T47D (cell line): ENCODE measurements around the gene OR2S2.

Source experiments
- DNase-seq, 2 experiments: peaks; one replicate each; pipeline versions ENCODE4 v3.0.0 to v3.0.0-alpha.2; 2011 to 2012; ENCODE audit warnings: low read depth in 1 of 2, low spot score in 1 of 2
- JUND ChIP-seq: IDR thresholded peaks from 2 replicates; pipeline ENCODE4 v1.6.1; 2012; ENCODE audit warnings: low read depth
- in situ Hi-C: cut with HindIII; loops from 2 replicates; pipeline ENCODE4 v1.10.0; 2016; ENCODE audit warnings: low sequenced_read_pairs, low pct_unique_long_range_greater_than_20kb

OR2S2 gene

DNA sequence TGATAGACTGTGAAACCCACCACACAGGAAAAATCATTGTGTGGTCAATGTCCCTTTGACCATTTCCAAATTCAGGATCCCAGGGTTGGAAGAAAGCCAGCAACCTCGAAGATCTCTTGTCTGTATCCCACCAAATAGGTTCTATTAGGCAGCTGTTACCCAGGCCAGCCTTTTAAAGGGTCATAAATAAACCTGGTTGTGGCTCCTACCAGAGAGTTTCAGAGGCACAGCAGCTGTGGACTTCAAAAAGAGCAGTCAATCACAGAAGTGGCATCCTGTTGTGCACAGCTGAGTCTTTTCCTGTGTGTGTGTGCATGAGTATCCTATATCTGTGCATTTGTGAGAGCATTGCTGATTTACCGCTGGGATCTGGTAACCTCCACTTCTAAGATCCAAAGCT is 23.7 kb upstream of the OR2S2 start:
- TF ChIP-seq JUND = no peak
- DNase-seq = no peak
- in situ Hi-C loops = no loop called here

DNA sequence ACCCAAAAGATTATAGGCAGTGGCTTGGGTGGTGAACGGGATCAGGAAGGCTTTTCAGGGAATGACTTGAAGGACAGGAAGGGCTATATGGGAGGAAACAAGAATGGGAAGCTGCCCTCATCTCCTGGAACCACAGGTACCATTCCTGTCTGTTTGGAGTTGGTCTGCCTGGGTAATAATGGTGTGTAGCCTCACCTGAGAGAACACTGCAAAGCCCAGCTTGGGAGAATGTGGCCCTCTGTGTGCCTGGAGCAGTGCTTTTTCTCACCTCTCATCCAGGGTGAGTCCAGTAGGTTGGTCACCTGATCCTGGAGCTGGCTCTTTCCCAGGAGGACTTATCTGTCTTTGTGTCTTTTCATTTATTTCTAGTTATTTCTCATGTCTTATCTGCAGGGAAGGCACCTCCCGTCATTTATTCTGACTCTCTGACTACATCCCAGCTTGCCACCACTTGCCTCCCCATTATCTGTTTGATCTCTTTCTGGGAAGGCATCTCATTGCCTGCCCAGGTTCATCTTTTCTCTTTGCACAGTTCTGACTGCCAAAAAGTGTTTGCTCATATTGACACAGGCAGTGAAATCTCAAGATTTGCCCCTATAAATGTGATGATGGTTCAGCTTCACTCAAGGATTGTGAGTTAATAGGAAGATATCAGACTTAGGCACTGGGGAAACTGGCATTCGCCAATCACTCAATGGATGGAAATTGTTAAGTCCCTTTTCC is 22.5 kb upstream of the OR2S2 start:
- in situ Hi-C loops = no loop called here
- no peak for TF ChIP-seq JUND
- no peak for DNase-seq

DNA sequence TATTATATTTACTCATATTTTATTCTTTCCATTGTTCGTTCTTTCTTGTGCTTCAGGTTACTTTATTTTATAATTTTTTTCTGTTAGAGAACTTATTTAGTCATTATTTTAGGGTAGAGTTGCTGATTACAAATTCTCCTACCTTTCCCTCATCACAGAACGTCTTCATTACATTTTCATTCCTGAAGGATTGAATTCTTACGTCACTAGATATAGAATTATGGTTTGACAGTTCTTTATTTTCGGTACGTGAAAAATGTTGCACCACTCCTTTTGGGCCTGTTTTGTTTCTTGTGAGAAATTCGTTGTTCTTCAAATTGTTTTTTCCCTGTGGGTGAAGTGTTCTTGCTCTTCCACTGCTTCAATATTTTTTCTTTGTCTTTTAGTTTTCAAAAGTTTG is 20.8 kb upstream of the OR2S2 start:
- no peak for TF ChIP-seq JUND
- in situ Hi-C loops = no loop called here
- DNase-seq = no peak

DNA sequence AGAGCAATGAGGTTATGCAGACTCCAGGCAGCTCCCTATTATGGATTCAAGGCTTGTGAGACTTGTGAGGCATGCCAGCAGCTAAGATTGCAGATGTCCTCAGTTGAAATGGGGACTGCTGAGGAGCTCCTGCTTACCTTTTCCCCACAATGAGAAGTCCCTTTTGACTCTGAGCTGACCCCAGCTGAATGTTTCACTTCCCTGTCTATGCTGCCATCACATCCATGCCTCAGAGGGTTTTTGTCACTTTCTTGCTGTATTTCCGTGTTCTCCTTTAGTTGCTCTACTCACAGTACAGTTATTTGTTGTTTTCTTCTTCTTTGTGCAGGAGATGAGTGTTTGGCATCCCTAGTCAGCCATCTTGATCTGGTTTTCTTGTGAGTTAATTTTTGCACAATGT is 18.8 kb upstream of the OR2S2 start:
- no peak for TF ChIP-seq JUND
- in situ Hi-C loops = no loop called here
- no peak for DNase-seq

DNA sequence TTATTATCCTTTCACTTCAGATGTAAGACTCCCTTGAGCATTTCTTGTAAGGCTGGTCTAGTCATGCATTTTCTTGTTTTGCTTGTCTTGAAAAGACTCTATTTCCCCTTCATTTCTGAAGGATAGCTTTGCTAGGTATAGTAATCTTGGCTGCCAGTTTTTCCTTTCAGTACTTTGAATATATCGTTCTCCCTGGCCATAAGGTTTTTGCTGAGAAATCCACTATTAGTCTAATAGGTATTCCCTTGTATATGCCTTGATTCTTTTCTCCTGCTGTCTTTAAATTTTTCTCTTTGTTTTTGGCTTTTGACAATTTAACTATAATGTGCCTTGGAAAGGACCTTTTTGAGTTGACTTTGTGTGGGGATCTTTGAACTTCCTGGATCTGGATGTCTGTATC is 16.8 kb upstream of the OR2S2 start:
- in situ Hi-C loops = no loop called here

DNA sequence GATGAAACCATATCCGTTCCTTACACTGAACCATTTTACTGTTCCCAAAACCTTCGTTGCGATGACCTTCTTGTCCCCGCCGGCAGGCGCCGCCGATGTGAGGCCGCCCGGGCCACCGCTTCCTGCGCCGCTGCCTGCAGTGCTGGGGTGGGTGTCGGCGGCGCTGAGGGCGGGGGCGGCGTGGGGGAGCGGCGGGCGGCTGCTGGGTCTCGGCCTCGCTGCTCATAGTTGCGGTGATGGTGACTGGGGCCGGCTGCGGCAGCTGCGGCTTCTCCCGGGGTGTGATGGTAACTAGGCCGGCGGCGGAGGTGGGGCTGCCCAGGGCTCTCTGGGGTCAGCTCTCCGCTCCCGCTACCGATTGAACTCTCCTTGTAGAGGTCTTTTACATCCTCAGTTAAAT is 14.1 kb upstream of the OR2S2 start:
- DNase-seq = no peak
- no peak for TF ChIP-seq JUND
- in situ Hi-C loops = no loop called here

More for the DNA sequence above, 16.8 kb upstream of the OR2S2 start:
- TF ChIP-seq JUND = no peak
- DNase-seq = no peak

DNA sequence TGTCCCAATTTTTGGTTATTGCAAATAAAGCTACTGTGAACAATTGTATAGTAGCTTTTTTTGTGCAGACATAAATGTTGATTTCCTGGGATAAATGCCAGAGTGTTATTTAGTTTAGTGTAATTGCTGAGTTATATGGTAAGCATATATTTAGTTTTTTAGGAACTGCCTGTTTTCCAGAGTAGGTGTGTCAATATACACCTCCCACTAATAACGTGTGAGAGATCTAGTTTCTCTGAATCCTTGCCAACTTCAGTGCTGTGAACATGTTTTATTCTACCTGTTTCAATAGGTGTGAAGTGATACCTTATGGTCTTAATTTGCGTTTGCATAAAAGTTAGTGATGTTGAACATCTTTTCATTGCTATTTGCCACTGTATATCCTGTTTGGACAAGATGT is 9.1 kb upstream of the OR2S2 start:
- in situ Hi-C loops = no loop called here
- no peak for DNase-seq
- TF ChIP-seq JUND = no peak

DNA sequence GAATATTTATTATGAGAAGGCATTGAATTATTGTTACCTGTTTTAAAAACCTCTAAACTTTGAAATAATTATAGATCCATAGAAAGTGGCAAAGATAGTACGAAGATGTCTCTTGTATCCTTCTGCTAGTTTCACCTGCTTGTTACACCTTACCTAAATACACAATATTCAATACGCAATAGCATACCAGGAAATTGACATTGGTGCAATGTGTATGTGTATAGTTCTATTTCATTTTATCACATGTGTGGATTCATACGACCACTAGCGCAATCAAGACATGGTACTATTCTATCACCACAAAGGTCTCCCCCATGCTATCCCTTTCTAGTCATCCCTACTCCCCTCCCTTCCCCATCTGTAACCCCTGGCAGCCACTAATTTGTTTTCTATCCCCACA is 8.5 kb upstream of the OR2S2 start:
- TF ChIP-seq JUND = no peak
- in situ Hi-C loops = no loop called here
- no peak for DNase-seq

DNA sequence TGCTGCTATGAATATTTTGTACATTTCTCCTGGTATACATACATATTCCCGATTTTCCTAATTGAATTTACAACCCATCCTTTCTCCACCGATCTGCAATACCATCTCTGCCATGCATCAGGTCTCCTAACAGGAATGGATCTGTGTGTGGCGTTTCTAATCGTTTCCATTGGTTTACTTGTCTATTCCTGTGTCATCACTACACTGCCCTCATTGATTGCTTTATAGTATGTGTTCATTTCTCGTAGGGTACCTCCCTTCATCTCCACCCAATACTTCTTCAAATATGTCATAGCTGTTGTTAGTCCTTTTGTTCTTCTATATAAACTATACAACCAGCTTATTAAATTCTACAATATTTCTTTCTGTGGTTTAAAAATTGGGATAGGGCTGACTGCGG is 7.1 kb upstream of the OR2S2 start:
- in situ Hi-C loops = no loop called here
- DNase-seq = no peak
- no peak for TF ChIP-seq JUND

DNA sequence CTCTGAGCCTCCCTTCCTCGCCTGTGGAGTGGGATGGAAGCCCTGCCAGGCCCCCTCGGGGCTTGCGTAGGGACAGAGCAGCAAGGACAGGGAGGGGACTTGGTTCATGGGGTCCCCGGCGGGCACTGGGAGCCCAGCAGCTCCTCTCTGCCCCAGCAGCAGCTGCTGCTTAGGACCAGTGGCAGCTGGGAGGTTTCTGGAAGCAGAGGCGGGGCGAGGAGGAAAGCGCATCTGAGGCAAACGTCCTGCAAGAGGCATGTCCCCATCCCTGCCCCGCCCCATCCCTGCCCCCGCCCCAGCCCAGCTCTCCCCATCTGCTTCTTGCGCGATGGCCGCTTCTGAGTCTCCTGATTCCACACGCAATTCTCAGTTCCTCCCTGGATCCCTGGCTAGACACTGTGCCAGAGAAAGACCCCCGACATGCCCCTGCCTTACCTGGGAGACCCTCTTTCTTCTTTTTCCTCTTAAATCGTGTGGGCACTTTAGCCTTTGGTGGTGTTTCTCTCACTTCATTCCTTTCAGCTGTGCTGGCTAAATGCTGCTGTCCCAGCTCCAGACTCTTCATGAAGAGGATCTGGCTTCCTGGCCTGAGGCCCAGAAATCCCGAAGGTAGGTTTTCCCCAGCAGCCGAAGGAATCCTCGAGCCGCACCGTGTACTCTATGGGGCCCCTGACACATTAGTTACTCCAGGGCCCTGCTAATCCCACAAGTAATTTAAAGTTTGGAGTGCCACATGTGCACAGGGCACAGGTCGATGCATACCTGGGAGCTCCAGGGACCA is 4.4 kb upstream of the OR2S2 start:
- in situ Hi-C loops = no loop called here
- DNase-seq = peak in 1 of 2 experiments; percentile 39

DNA sequence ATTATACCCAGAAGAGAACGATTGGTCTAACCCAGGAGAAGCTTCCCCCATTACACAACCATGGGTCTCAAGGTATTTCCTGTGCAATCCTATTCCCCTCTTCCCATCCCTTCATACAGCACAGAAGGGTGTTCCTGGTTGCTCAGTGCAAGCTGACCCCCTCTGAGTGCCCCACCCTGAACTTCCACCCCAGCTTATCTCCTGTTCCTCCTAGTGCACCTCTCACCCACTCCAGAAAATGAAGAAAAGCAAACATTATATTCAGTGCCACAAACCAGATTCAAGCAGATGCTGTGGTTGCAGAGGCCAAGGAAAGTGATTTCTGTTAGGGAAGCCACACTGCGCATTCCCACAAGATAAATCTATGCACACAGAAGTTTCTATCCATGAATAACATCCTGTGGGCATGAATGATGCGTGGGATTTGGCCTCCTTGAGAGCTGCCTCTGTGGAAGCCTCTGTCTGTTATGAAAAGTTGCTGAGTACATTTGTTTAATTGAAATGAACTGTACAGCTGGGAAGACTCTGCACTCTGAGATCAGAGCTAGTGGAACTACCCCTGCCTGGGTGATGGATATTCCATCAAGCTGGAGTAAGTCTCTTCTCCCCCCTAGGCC is 2.2 kb upstream of the OR2S2 start:
- in situ Hi-C loops = no loop called here
- no peak for DNase-seq
- no peak for TF ChIP-seq JUND

More for the DNA sequence above, 4.4 kb upstream of the OR2S2 start:
- no peak for TF ChIP-seq JUND

DNA sequence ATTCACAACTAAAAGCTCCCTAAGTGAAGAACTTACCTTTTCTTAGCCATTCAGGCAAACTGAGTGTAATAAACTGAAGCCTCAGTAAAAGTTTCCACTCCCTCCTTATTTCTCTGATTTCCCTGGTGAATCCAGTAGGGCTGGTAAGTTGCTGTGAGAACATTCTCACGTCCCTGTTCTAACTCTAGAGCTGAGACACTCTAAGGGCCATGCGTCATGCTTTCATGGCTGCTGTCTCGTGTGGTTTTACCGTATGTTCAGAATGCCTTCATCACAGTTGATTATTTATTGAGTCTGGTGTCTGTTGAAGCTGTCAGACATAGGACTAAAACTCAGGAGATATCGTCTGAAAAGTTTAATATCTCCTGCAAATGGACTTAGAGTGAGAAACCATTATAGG is 1.3 kb downstream of the OR2S2 start:
- in situ Hi-C loops = no loop called here

DNA sequence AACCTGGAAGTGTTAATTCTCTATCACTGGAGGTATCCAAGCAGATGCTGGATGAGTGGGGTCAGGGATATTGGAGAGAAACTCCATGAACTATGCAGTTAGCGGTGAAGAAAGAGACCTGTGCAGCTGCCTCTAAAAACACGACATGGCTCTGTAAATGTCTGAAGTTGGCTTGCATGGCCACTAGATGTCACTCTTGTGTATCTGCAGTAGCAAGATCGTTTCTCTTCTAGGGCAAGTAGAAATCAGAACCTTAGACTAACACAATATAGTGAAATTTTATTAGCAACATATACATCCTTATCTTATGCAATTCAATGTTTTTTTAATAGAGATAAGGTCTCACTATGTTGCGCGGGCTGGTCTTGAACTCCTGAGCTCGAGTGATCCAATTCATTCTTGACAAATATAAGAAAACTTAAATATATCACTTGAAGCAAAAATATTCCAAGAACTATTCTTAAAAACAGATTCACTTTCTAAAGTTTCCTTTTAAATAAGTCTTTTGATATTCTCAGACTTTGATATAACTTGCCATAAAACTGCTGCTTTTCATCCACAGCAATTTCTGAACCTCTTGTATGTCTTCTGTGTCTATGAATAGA is 2.9 kb downstream of the OR2S2 start:
- no peak for TF ChIP-seq JUND

More for the DNA sequence above, 1.3 kb downstream of the OR2S2 start:
- DNase-seq = no peak
- no peak for TF ChIP-seq JUND

More for the DNA sequence above, 2.9 kb downstream of the OR2S2 start:
- peak; percentile 18 to 71 for DNase-seq
- in situ Hi-C loops = no loop called here
